Measurements from ENCODE around the gene TTC39B. TPM values are rescaled to one million over a fixed set of nuclear protein-coding genes. Genes with fewer than 3 reads are reported as not detected.

Gene TTC39B
- total RNA-seq: 8.6 and 9.2 TPM in 2 replicates

DNA sequence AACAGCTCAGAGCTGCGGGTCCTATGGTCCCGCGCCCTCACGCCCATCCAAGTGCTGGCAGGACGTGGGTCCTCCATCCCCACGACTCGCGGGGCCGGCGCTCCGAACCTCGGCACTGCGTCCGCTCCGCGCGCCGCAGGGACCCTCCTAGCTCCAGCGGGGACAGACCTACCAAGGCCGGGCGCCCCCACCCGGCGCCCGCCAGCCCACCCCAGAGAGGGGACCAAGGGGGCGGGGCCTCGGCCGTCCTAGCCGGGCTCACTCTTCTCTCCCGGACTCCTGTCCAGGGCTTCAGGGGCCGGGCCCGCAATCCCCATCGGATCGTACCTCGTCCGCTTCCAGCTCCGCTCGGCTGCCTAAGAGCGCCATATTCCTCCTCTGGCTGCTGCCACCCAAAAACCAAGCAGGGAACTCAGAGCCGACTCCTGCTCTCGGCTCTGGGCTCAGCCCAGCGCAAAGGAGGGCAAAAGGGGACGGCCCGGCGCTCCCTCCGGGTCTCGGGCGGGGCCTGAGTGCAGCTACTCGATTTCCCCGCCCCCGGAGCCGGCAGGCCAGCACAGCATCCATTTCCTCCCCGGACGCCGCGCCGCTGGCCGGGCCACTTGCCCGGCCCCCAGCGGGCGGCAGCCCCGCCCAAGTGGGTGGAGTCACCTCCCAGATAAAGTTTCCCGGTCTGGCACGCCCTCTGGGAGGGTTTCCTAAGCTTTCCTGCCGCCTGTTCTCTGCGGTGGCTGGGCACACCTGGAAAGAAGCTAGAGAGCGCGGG is at the start of gene TTC39B:
Gene TTC39B (minus strand): TSS at position 460 of the 766 bp plus-strand sequence. CDS start 91 bp downstream, at position 369.

Other genes starting within 250 kb of the TTC39B start
- gene SNAPC3, start 115.7 kb upstream of the TTC39B start, total RNA-seq: 26.0 and 33.2 TPM in 2 replicates
- gene PSIP1, start 203.8 kb upstream of the TTC39B start, total RNA-seq: 11.8 and 14.6 TPM in 2 replicates
- 1.3 and 1.5 TPM in 2 replicates for gene CCDC171, start 245.8 kb upstream of the TTC39B start, total RNA-seq

All from cardiac atrium fibroblast (primary cell).